Tongue (tissue), 2 donors: ENCODE measurements around the gene CDADC1. TPM values are rescaled to one million over a fixed set of nuclear protein-coding genes. Genes with fewer than 3 reads are reported as not detected.
A peak's percentile ranks its signal among the peaks of the same experiment; 100 is the strongest.
"Not testable (repeated sequence)": the region's sequence is repeated elsewhere in the genome, so short reads cannot be mapped to it uniquely, and the experiment has no call there.

ENCODE experiments used
- DNase-seq: peaks from one replicate; pipeline ENCODE4 v3.0.0-alpha.2; 2015
- total RNA-seq: library from RNA; depleted of rRNA; stranded (reverse); fragments of >200 nt; gene quantifications from one replicate; pipeline ENCODE4 v1.2.3, GENCODE V29; 2014

CDADC1 gene
- total RNA-seq, 1 donor from 2014 or later, result 8.3 TPM

DNA sequence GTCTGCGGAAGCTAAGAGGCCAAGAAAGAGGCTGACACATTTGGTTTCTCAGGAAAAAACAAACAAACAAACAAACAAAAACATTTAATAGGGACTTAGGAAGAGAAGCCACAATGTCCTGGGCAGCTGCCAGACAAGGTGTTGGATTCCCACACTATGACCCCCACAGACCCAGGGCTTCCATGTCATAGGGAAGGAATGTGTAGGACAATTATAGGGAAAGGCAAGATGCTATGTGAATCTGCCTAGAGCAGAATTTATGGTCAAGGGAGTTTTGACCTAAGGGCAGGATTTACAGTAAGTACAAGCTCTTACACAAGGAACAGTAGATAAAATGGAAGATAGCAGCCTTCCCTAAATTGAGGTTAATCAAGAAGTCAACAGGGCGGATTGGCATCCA lies 9.1 kb upstream of the CDADC1 start:
- no peak for DNase-seq

DNA sequence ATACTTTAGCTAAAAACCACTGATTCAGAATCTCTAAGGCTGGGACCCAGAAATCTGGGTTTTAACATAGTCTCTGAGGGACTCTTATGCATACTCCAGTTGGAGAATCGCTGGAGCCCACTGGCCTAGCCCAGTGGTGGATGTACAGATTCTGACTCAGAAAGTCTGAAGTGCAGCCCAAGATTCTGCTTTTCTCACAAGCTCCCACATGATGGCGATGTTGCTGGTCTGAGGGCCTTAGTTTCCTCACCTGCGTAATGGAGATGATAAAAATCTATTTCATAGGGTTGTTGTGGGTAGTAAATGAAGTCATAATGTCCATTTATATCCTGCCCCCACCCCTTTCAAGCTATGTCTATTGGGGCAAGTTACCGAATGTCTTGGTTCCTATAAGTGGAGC lies 7.7 kb upstream of the CDADC1 start:
- no peak for DNase-seq

DNA sequence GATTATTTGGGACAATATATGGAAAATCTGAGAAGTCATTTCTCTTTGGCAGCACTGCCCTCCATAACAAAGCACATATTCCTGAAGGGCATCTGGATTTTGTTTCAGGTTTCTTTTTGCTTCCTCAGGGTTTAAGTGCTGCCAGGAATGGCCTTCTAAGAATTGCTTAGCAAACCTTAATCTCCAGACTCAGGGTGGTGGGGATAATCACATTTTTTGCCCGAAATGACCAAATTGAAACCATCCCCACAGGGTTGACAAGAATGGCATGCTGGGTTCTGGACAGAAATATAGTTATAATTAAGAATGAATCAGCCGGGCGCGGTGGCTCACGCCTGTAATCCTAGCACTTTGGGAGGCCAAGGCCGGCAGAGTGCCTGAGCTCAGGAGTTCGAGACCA lies 6.4 kb upstream of the CDADC1 start:
- DNase-seq, result no peak

DNA sequence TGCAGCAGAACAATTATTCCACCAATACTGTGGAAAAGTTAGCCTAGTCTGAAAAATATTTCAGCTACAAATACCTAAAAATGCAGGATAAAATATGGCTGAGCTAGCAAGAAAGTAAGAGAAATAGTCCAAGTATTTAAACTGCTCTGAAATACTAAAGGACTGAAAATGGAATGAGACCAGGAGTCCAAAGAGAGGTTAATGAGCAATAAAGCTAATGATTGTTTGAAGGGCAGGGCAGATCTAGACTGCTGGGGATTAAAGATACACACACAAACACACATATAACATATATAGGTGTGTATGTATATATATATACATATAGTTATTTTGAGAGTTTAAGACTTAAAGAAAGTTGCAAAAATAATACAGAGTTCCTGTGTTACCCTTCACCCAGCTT lies 2.6 kb upstream of the CDADC1 start:
- DNase-seq, result no peak

DNA sequence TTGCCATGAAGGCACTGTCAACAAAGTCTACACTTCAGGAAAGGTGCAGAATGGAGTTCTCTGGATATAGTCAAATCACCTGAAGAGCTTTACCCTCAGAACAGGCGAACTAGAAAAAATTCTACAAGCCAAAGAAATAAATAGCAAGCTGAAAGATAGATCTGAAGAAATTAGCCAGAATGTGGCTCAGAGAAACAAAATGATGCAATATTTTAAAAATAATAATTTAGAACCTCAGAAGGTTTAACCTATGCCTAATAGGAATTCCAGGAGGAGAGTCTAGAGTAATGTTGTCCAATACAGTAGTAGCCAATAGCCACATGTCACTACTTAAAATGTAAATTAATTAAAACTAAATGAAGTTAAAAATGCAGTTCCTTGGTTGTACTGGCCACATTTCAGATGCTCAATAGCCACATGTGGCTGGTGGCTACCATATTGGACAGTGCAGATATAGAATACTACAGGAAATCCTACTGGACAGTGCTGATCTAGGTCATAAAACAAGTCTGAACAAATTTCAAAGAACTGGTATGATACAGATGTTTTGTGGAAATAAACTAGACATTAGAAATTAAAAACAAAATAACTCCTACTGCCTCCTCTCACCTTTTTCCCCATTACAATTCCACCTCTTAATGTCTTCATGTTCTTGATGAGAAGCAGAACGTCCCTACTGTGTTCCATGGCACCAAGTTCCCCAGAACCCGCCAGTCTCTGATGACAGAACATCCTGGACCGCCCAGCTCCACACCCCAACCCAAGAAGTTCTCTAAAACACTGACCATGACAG lies 679 bp upstream of the CDADC1 start:
- DNase-seq, result no peak

DNA sequence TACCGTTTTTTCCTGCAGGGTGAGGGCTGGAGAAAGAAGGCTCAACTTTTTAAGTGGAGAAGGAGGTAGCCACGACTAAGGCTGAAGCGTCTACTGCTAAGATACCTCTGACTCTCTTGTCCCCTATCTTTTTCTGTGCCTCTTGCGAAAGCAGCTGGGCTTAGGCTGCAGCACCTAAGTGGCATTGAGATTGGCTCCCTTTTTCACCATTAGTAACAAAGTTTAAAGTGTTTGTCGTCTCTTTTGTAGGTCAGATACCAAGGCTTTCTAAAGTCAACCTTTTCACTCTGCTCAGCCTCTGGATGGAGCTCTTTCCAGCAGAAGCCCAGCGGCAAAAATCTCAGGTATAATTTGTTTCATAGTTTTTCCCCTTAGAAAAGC lies 887 bp downstream of the CDADC1 start:
- no peak for DNase-seq

DNA sequence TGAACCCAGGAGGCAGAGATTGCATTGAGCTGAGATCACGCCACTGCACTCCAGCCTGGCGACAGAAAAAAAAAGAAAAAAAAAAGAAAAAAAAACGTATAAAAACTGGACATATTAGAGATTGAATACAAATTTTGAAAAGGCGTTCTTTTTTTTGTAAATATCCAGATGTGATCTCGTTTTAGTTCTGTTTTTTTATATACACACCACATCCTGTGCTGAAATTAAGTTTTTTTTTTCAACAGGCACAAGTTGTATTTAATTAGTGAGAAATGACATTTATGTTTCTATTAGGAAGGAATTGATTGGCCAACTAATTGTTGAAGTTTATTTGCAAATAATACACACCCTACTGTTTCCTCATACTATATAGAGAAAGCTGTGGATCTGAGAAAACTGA lies 3.6 kb downstream of the CDADC1 start:
- no peak for DNase-seq

DNA sequence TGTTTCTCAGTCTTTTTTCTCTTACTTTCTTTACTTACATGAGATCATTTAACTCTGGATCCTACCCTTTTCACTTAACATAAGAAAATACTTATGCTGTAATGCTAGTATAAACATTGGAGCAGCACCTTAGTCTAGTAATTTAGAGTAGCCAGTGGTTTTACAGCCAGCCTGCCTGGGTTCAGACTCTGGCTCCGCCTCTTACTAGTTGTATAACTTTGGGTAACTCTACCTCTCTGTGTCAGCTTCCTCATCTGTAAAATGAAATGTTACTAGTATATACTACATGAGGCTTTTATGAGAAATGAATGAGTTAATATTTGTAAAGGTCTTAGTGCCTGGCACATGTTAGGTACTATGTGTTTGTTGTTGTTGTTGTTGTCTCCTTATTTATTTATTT lies 5.6 kb downstream of the CDADC1 start:
- DNase-seq, result no peak

DNA sequence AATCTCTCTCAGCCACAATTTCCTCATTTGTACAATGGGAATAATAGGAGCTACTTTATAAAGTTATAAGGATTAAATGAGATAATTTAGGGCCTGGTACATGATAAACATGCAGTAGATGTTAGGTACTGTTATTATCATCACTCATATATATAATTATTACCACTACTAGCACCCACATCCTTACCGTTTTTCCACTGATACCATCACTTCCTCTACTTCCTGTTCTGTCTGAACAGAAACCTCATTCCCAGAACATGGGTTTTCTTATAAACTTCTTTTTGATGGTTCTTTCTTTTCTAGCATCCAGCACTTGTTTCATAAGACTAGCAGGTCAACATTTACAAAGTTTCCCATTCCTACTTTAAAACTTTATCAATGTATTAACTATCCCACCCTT lies 6.3 kb downstream of the CDADC1 start:
- no peak for DNase-seq

DNA sequence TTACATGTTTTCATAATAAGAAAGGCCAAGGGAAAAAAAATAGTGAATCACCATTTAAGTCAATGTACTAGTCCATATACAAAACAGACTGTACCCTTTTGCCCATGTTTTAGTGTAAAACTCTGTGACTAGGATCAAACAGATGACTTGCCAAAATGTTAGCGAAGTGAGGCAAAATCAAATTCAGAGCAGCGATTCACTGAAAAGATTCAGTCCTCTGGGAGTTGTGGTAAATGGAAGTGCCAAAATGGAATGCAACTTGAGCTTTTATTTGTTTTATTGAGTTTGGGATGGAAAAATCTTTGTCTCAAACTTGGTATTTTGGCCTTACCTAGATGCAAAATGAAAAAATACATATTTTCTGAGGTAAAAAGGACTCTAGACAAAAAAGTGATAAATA lies 9.1 kb downstream of the CDADC1 start:
- DNase-seq, result peak; percentile 41

DNA sequence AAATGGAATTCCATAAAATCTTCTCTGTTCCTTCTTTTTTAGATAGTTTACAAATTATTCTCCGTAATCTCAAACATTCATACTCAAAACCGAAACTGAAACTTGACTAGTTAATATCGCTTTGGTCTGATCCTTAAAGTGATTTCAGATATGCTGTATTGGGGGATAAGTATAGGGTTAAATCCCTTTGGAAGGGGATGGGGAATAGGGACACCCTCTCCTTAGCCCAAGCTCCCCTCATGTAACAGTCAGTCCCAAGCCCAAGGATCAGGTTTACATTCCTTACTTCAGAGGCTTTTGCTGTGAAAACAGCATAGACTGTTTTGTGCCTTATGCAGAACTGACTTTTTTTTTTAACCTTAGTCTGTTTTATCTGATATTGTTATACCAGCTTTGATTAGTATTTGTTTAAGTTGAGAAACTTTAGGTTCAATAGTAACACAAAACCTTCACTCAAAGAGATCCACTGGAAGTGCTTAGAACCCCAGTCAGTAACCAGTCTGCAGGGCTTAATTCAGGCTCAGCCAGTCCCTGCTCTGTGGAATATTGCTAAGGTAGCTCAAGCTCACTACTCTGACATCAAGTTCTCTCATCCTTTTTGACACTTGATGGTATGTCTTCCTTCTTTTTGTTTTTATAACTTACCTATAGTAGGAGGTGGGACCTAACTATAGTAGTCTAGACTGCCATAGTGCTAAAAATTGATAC lies 10.5 kb downstream of the CDADC1 start:
- DNase-seq, result no peak

DNA sequence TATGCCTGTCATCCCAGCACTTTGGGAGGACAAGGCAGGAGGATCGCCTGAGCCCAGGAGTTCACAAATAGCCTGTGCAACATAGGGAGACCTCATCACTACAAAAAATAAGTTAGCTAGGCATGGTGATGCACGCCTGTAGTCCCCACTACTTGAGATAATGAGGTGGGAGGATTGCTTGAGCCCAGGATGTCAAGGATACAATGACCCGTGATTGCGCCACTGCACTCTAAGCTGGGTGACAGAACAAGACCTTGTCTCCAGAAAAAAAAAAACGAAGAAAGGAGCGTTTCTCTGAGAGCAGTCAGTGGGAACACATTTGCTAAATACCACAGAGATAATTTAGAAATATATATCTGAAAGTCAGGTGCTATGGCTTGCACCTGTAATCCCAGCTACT lies 11.9 kb downstream of the CDADC1 start:
- DNase-seq, result no peak

DNA sequence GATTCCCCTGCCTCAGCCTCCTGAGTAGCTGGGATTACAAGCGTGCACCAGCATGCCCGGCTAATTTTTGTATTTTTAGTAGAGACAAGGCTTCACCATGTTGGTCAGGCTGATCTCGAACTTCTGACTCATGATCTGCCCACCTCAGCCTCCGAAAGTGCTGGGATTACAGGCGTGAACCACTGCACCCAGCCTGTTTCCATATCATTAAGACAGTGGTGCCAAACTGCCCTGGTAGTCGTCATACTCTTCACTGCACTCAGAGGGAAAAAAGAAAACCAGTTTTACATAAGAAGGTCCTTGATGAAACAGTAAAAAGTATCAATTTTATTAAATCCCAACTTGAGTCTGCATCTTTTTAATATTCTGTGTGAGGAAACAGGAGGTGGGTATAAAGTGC lies 14.9 kb downstream of the CDADC1 start:
- no peak for DNase-seq

DNA sequence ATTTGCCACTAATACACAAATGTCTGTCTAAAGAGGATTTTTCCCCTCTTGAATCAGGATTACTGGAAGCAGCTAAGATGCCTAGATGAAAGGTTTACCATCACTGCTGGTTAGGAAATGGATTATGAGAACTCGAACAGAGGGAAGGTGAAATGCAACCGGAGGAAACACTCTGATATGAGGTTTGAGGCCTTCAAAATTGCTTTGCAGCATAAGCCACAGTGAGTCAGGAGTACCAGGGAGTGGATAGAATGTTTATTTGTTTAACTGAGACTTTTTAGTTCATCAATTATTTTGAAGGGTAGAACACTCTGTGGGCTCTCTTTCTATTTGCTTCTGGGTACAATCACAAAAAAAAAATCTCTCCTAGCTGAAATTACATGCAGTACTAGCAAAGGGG lies 18.1 kb downstream of the CDADC1 start:
- DNase-seq, result no peak

DNA sequence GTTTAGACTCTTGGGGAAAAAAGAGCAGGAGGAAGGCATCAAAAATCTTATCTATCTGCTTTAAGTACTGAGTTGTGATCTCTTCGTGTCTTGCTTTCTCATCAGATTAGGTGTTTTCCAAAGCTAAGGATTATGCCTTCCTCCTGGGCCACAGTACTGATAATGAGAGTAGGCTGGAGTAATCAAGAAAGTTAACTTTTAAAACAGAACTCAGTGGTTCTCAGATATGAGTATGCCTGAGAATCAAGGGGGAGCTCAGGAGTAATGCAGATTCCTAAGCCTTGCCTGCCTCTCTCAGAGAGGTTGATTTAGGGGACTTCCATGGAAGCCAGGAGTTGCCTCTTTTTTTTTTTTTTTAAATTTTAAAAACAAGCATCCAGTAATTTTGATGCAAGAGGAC lies 23.5 kb downstream of the CDADC1 start:
- no peak for DNase-seq

DNA sequence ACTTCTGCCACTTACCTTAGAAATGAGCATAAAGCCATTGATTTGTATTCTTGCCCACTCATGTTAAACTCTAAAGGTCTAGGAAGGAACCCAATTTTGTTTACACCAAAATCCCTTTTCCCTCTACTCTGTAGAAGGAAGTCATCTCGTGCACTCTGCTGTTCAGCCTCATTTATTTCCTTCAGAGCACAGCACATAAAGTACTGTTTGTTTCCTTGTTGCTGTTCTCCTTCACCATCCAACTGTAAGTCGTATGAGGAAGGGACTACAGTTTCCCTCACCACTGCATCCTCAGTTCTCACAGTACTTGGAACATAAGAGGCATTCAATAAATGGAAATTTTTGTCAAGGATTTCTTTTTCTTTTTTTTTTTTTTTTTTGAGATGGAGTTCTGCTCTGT lies 24.6 kb downstream of the CDADC1 start:
- peak; percentile 9 for DNase-seq

DNA sequence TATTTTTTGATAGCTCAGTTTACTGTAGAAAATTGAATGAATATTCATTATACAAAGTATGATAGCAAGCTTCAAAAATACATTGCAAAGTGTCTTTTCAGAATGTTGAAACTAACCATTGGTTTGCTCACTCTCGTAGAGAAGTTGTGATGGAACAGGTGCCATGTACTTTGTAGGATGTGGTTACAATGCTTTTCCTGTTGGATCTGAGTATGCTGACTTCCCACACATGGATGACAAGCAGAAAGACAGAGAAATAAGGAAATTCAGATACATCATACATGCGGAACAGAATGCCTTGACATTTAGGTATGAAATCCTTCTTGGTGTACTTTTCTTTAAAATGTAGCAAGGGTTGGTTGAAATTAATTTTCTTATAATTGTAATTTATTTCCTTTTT lies 30.5 kb downstream of the CDADC1 start:
- DNase-seq, result no peak

DNA sequence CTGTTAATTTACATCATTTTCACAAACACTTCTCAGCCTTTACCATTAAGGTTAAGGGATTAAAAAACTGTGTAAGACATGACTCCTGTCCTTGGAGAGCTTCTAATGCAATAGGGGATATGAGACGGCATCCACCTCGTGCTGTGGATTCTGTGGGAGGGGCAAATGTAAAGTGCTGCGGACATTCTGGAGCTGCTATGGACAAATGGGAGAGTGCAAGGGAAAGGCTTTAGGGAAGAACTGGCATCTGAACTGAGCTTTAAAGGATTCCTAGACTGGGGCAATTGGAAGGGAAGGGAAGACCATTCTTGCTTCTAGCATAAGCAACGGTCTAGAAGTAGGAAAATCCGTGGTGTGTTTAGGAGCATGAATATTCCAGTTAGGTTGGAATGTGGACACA lies 31.4 kb downstream of the CDADC1 start:
- no peak for DNase-seq

DNA sequence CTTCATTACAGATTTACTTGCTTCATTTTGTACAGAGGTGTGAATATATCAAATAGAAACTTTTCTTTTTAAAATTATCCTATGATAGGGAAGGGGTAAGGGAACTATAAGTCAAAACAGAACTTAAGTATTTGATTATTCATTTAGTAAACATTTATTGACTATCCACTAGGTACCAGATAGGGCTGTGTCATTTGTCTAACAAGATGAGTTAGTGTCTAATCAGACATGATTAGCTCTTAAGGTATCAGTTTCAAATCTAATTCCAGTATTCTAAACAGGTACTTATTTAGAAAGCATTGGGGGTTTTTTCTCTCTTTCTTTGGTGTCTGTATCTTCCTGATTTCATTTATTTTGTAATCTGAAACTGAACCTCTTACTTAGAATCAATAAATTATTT lies 32.2 kb downstream of the CDADC1 start:
- no peak for DNase-seq

DNA sequence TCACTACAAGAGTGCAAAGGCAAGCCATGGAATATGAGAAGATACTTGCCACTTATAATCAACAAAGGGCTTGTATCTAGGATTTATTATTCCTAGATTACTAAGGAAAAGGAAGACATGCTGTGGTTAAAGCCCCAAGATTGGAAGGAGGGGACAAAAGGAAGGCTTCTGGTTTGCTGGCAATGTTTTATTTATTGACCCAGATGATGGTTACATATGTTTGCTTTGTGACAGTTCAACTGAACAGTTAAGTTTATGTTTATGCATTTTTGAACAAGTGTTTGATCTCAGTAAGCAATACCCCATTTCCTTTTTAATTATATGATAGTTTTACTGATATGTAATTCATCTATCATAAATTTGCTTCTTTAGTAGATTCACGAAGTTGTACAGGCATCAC lies 40.3 kb downstream of the CDADC1 start:
- no peak for DNase-seq

DNA sequence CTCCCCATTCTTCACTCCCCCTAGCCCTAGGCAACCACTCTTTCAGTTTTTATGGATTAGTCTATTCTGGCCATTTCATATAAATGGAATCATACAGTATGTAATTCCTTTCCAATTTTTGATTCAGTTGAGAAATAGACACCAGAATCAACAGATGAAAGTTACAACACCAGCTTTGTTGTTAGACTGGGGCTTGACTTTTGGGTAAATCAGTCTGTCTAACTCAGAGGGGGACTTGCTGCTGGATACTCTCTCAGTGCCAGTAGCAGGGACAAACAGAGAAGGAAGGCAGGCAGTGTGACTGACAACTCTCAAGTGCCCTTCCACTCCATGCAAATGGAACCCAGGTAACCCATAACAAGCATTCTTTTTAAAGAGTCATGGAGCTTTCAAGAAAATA lies 40.7 kb downstream of the CDADC1 start:
- DNase-seq, result no peak

DNA sequence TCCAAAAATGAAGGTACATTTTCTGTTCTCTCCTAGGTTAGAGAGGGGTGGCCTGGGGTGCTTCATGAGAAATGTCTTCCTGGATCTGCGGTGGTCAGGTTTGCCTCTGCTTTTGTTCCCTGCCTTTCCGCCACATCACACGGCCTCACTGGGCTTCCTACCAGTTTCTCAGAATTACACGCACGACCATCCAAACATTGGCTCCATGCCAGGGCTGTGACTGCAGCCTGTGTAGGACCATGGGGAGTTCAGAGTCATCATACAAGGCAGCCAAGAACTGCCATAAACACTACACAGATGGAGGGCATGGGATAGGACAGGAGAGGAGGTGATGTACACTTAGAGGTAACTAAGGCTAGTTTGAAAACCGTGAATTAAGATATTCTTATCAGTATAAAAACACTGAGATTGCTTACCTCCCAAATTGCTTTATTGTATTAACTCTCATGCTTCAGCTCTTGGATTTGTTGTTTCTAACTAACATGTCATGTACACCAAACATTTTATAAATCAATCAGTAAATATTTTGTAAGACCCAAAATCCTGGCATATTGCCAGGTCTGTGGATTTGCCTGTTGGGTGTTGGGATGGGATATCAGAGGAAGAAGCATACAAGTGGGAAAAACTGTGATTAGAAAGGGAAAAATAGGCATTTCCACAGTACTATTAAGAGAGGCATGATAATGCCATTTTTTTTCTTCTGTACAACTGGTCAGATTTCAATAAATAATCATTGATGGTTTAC lies 45.2 kb downstream of the CDADC1 start:
- peak; percentile 81 for DNase-seq

DNA sequence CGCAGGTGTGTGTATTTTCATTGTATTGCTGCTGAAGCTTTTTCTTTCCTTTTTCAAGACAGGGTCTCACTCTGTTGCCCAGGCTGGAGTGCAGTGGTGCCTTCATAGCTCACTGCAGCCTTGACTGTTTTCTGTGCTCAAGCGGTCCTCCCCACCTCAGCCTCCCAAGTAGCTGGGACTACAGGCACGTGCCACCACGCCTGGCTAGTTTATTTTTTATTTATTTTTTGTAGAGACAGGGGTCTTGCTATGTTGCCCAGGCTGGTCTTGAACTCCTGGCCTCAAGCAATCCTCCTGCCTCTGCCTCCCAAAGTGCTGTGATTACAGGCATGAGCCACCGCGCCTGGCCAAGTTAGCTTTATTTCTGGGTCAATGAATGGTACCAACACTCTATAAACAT lies 47.0 kb downstream of the CDADC1 start:
- not testable (repeated sequence) for DNase-seq

DNA sequence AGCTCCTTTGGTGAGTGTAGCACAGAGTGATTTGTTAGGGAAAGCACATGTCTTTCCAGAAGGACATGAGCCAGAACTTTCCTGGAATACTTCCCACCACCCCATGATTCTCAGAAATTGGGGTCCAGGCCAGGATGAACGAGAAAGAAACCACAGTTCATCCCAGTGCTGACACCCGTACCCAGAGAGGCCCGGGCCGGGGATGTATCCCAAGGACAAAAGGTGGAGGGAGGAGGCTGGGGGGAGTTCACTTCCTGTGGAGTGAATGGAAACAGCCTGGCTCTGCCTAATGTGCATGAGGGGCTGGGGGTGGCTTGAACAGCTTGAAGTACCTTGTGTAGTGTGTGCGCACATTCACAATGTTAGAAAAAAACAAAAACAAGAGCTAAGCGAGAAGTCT lies 47.5 kb downstream of the CDADC1 start:
- no peak for DNase-seq
